Naive thymus-derived CD4-positive, alpha-beta T cell (primary cell): ENCODE results near the gene ANGPTL2. TPM values are rescaled to one million over a fixed set of nuclear protein-coding genes. Genes with fewer than 3 reads are reported as not detected.
A peak's percentile ranks its signal among the peaks of the same experiment; 100 is the strongest.

ENCODE experiments used
- ATAC-seq: fragments of 150-1000 bp; cut with Tn5 transposase; 2 replicates; pipeline ENCODE4 v1.10.0; 2021; ENCODE audit warnings: mild to moderate bottlenecking, moderate library complexity
- CTCF ChIA-PET: fragments of 350-600 bp; sonication (Branson Sonifier 250); formaldehyde crosslinking; loops from one replicate; lab custom pipeline; 2021; ENCODE audit warnings: antibody characterized with exemption; lab: Charles Lee
- POLR2A ChIA-PET: fragments of 350-600 bp; sonication (Branson Sonifier 250); formaldehyde crosslinking; loops from one replicate; lab custom pipeline; 2021; ENCODE audit warnings: antibody characterized with exemption, inconsistent platforms; lab: Charles Lee
- DNase-seq, 9 donors: peaks; one replicate each; pipeline versions ENCODE4 v3.0.0 to v3.0.0-alpha.2; 2020 to 2022; ENCODE audit warnings: mixed read lengths in 1 of 9
- H3K27ac ChIP-seq: one replicate; pipeline ENCODE4 v1.7.0; 2013; ENCODE audit warnings: mild to moderate bottlenecking, low read depth, low read length, moderate library complexity
- H3K27me3 ChIP-seq, 2 donors: one replicate each; pipeline ENCODE4 v1.7.0; 2013; ENCODE audit warnings: low read length in 2 of 2, mild to moderate bottlenecking in 2 of 2, moderate library complexity in 2 of 2; ENCODE audit not compliant: control insufficient read depth in 2 of 2, insufficient read depth in 2 of 2
- H3K36me3 ChIP-seq, 3 experiments: 1 replicate in 2 of 3; 2 replicates in 1 of 3; pipeline ENCODE4 v1.7.0; 2013; ENCODE audit warnings: low read length in 3 of 3, mild to moderate bottlenecking in 3 of 3, moderate library complexity in 1 of 3; ENCODE audit not compliant: insufficient read depth in 3 of 3, control insufficient read depth in 2 of 3
- H3K4me1 ChIP-seq, 2 donors: one replicate each; pipeline ENCODE4 v1.7.0; 2013; ENCODE audit warnings: low read length in 2 of 2, mild to moderate bottlenecking in 2 of 2, moderate library complexity in 1 of 2; ENCODE audit not compliant: control insufficient read depth in 2 of 2, insufficient read depth in 2 of 2
- H3K4me3 ChIP-seq: 2 replicates; pipeline ENCODE4 v1.7.0; 2013; ENCODE audit warnings: mild to moderate bottlenecking, low read length
- H3K9me3 ChIP-seq, 3 experiments: 1 replicate in 2 of 3; 2 replicates in 1 of 3; pipeline ENCODE4 v1.7.0; 2013; ENCODE audit warnings: low read length in 3 of 3; ENCODE audit not compliant: control insufficient read depth in 2 of 3
- H3K27ac Mint-ChIP-seq, 9 donors: one replicate each; pipeline ENCODE4 v1.8.0; 2020 to 2022; ENCODE audit warnings: mixed read lengths in 9 of 9, mild to moderate bottlenecking in 8 of 9, moderate library complexity in 5 of 9, inconsistent platforms in 2 of 9
- H3K27me3 Mint-ChIP-seq, 5 donors: one replicate each; pipeline ENCODE4 v1.8.0; 2021 to 2022; ENCODE audit warnings: mixed read lengths in 5 of 5, mild to moderate bottlenecking in 1 of 5
- H3K36me3 Mint-ChIP-seq, 5 donors: one replicate each; pipeline ENCODE4 v1.8.0; 2020 to 2022; ENCODE audit warnings: mixed read lengths in 5 of 5, mild to moderate bottlenecking in 3 of 5, inconsistent platforms in 1 of 5
- H3K4me1 Mint-ChIP-seq, 7 donors: one replicate each; pipeline ENCODE4 v1.8.0; 2020 to 2022; ENCODE audit warnings: mixed read lengths in 7 of 7, mild to moderate bottlenecking in 3 of 7, inconsistent platforms in 1 of 7
- H3K4me3 Mint-ChIP-seq, 10 donors: one replicate each; pipeline ENCODE4 v1.8.0; 2020 to 2022; ENCODE audit warnings: mild to moderate bottlenecking in 10 of 10, mixed read lengths in 10 of 10, moderate library complexity in 6 of 10, inconsistent platforms in 2 of 10
- H3K9me3 Mint-ChIP-seq, 11 donors: one replicate each; pipeline ENCODE4 v1.8.0; 2020 to 2022; ENCODE audit warnings: mixed read lengths in 11 of 11, mild to moderate bottlenecking in 4 of 11, inconsistent platforms in 1 of 11, moderate library complexity in 1 of 11
- intact Hi-C, 2 donors: fragments of 100-400 bp; cut with micrococcal nuclease; formaldehyde crosslinking; loops; one replicate each; pipeline ENCODE4 v1.15.1; 2023
- polyA plus RNA-seq, 2 donors: library from polyadenylated mRNA; unstranded; fragments of 300-500 nt; fragmentation: Illumina TruSeq; gene quantifications; one replicate each; pipeline ENCODE4 v1.2.3, GENCODE V29; 2021
- total RNA-seq, 6 experiments: library from RNA in 5 of 6; stranded (reverse) in 5 of 6; gene quantifications; 1 replicate in 5 of 6; 2 replicates in 1 of 6; pipeline ENCODE4 v1.2.3 and lab custom pipeline; 2021 to 2026

ANGPTL2 gene
- total and polyA plus RNA-seq, 7 experiments from 2014 or later, result not detected

DNA sequence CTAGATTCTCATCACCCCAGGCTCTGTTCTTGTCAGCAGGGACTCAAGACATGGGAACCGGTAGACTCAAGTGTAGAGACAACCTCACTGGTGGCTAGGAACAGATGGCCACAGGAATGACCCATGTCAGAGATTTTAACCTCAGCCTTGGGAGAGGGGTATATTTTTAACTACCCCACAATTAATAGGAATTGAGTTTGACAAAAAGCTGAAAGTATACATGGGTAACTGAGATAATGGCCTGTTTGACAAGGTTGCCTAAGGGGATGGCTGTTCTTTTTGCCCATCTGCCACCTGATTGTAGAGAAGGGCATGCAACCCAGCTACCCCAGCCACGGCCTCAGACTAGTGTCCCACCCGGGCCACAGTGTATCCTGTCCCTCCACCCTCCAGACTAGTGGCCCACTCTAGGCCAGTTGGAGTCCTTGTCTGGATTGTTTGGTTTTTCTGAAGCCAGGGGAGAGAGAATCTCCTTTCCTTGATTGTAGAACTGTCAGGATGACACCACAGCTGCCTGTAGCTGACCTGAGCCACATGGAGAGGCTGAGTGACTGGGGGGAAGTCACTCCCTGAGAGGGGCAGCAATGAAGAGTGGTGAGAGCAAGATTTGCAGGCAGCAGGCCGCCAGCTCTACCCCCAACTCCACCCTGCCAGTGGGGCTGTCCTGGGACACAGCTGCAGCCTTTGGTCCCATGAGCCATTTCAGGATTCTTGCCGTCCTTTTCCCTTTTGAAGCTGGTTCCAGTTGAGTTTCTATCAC is 14.6 kb upstream of the ANGPTL2 start:
- Histone ChIP-seq H3K36me3 (no peaks in the 10 kb centered on the region), H3K27ac (no peak overlapping the region), H3K9me3 (no peaks in the 10 kb centered on the region), H3K4me1 (no peaks in the 10 kb centered on the region), H3K4me3 (no peak overlapping the region), H3K27me3 (no peaks in the 10 kb centered on the region)
- Mint-ChIP-seq H3K4me1 (no peaks in the 10 kb centered on the region), H3K9me3 (peaks cover 0 to 2% (median 0%) of the 10 kb centered on the region in 11 donors), H3K36me3 (no peaks in the 10 kb centered on the region), H3K27me3 (peaks cover 3 to 23% (median 4%) of the 10 kb centered on the region in 5 donors), H3K27ac (no peak overlapping the region), H3K4me3 (no peak overlapping the region)
- POLR2A ChIA-PET, result no interaction called here
- no peak for ATAC-seq
- intact Hi-C loops, result no loop called here
- DNase-seq, result no peak
- CTCF ChIA-PET, result interaction anchor here (0.5 to 0.7 kb wide), 2 partner anchors 172 to 703 kb away, joined by 4 read pairs; no protein-coding TSS in a partner anchor

DNA sequence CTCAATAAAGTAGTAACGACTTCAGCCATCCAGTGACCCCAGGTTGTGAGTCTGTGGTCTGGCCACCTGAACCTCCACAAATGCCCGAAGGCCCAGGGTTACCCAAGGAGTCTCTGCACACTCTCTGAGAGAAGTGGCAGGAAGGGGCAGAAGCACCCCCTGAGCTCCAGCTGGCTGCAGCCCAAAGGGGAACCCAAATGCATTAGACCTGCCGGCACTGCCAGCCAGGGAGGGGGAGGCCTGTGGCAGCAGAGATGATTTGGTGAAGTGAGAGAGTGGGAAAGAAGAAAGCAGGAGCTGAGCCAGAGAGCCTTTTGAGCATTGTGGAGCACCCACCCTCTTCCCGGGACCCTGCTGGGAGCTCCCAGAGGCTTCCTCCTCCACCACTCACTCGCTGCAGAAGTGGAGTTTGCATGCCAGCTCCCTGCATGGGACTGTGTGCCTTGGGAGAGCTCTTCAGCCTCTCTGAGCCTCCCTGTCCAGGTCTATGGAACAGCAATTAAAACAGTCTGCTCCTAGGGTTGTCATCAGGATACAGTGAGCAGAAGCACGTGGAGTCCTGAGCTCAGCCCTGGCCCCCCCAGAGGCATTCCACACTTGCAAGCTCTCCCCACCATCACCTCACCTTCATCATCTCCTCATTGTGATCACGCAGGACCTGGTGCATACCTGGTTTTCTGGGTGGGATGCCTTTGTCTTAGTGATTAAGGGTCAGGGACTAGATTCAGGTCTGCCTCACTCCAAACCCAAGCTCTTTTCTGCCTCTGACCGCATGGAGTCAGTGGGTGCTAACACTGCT is 13.8 kb upstream of the ANGPTL2 start:
- no peaks in the 10 kb centered on the region for H3K27me3 ChIP-seq
- Mint-ChIP-seq H3K27ac (no peak overlapping the region), H3K4me1 (no peaks in the 10 kb centered on the region), H3K27me3 (peaks cover 3 to 20% (median 4%) of the 10 kb centered on the region in 5 donors), H3K36me3 (no peaks in the 10 kb centered on the region), H3K4me3 (no peak overlapping the region), H3K9me3 (peaks cover 0 to 2% (median 0%) of the 10 kb centered on the region in 11 donors)
- intact Hi-C loops, result no loop called here
- ChIA-PET POLR2A (no interaction called here), CTCF (interaction anchor here (0.5 kb wide), 1 partner anchor 702 kb away, joined by 4 read pairs; no protein-coding TSS in a partner anchor)
- no peak overlapping the region for H3K27ac ChIP-seq
- DNase-seq (no peak), ATAC-seq (no peak)
- no peaks in the 10 kb centered on the region for H3K4me1 ChIP-seq
- H3K36me3 ChIP-seq, result no peaks in the 10 kb centered on the region
- H3K9me3 ChIP-seq, result no peaks in the 10 kb centered on the region
- no peak overlapping the region for H3K4me3 ChIP-seq

DNA sequence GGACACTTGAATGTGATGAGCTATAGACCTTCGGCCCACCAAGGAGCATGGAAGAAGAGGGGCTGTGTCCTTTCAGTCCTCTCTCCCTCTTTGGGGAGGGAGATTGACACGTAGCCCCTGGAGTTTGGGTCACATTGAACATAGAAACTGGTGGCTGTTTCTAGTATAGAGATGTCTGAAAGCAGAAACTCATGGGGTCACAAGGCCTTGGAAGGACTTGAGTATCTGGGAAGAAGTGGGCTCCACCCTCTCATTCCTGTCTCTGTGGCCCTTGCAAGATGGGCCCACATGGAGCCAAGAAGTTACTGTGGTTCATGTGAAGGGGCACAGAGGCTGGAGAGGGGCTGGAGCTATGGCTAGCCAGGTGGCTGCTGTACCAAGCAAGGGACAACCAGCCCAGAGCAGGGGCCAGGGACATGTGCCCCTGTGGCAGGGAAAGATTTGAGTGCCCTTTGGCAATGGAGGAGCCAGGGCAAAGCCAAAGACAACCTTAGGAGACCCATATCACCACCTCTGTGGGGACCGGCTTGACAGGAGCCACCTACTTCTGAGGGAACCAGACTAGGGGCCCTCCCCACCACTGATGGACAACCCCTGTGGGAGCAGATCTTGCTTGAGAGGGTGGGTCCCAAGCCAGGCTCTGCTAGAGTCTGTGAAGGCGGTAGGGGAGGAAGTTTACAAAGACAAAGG is 12.8 kb upstream of the ANGPTL2 start:
- Mint-ChIP-seq H3K4me3 (no peak overlapping the region), H3K4me1 (no peaks in the 10 kb centered on the region), H3K27me3 (peaks cover 3 to 17% (median 5%) of the 10 kb centered on the region in 5 donors), H3K9me3 (peaks cover 0 to 2% (median 0%) of the 10 kb centered on the region in 11 donors), H3K27ac (no peak overlapping the region), H3K36me3 (no peaks in the 10 kb centered on the region)
- CTCF ChIA-PET, result no interaction called here
- Histone ChIP-seq H3K9me3 (no peaks in the 10 kb centered on the region), H3K4me3 (no peak overlapping the region), H3K36me3 (no peaks in the 10 kb centered on the region), H3K4me1 (no peaks in the 10 kb centered on the region), H3K27ac (no peak overlapping the region), H3K27me3 (no peaks in the 10 kb centered on the region)
- intact Hi-C loops, result no loop called here
- POLR2A ChIA-PET, result no interaction called here
- no peak for DNase-seq
- ATAC-seq, result no peak

DNA sequence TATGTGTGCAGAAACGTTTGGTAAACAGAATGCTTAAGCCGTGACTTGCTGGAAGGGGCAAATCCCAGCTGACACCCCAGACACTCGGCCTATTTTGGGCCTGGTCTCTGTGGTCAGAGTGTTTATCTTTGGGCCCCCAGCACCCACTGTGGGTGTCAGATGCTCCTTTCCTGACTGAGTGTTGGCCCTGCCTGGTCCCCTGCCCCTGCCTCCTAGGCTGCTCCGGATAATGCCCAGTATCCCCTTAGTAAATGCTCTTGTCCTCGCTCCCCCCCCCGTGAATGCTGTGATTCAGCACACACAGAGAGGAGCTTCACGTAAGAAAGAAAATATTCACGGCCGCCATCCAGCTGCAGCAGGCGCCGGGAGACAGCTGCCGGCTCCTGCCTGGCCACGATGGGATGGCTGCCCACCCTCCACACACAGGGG is 11.3 kb upstream of the ANGPTL2 start:
- POLR2A ChIA-PET, result no interaction called here

DNA sequence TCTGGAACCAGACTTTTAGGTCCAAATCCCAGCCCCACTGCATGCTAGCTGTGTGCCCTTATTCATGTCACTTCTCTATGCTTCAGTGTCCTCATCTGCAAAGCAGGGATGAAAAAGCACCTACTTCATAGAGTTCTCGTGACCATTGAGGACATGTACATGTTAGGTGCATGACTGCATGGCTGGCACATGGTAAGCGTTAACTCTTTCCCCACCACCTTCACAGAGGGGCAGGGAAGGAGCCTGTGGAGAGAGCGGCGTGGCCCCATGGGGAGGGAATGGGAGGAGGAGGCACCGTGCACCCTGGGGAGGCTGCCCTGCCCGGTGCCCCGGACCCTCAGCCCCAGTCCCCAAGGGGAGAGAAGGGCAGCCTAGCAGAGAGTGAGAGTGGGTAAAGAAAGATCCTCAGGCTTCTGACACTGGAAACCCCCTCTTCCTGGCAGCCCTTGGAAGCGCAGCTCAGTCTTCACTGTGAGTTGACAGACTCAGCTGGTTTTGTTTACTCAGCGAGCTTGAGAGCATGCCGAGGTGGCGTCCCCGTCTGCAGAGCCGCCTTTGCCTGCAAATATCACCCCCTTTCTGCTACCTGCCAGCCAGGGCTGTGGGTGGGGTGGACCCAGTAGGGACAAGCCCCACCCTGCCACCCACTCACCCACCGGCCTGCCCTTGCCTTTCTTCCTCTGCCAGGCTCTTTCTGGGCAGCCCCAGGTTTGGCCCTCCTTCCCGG is 10.6 kb upstream of the ANGPTL2 start:
- H3K27me3 ChIP-seq, result no peaks in the 10 kb centered on the region
- ATAC-seq (no peak), DNase-seq (no peak)
- H3K27ac Mint-ChIP-seq, result no peak overlapping the region
- H3K36me3 Mint-ChIP-seq, result no peaks in the 10 kb centered on the region
- CTCF ChIA-PET, result no interaction called here
- no peak overlapping the region for H3K27ac ChIP-seq
- no peaks in the 10 kb centered on the region for H3K9me3 ChIP-seq
- H3K9me3 Mint-ChIP-seq, result no peaks in the 10 kb centered on the region
- no peak overlapping the region for H3K4me3 ChIP-seq
- H3K4me1 Mint-ChIP-seq, result no peaks in the 10 kb centered on the region
- H3K4me3 Mint-ChIP-seq, result no peak overlapping the region
- POLR2A ChIA-PET, result no interaction called here
- no peaks in the 10 kb centered on the region for H3K36me3 ChIP-seq
- no peaks in the 10 kb centered on the region for H3K4me1 ChIP-seq
- intact Hi-C loops, result no loop called here
- peaks cover 3 to 20% (median 5%) of the 10 kb centered on the region in 5 donors for H3K27me3 Mint-ChIP-seq

More for the DNA sequence above, 11.3 kb upstream of the ANGPTL2 start:
- intact Hi-C loops, result no loop called here
- Histone ChIP-seq H3K9me3 (no peaks in the 10 kb centered on the region), H3K4me1 (no peaks in the 10 kb centered on the region), H3K27me3 (no peaks in the 10 kb centered on the region), H3K27ac (no peak overlapping the region), H3K4me3 (no peak overlapping the region), H3K36me3 (no peaks in the 10 kb centered on the region)
- DNase-seq (peak in 1 of 9 donors; percentile 9), ATAC-seq (no peak)
- Mint-ChIP-seq H3K27ac (no peak overlapping the region), H3K4me1 (no peaks in the 10 kb centered on the region), H3K36me3 (no peaks in the 10 kb centered on the region), H3K4me3 (no peak overlapping the region), H3K9me3 (no peaks in the 10 kb centered on the region), H3K27me3 (peaks cover 3 to 19% (median 5%) of the 10 kb centered on the region in 5 donors)
- CTCF ChIA-PET, result no interaction called here

DNA sequence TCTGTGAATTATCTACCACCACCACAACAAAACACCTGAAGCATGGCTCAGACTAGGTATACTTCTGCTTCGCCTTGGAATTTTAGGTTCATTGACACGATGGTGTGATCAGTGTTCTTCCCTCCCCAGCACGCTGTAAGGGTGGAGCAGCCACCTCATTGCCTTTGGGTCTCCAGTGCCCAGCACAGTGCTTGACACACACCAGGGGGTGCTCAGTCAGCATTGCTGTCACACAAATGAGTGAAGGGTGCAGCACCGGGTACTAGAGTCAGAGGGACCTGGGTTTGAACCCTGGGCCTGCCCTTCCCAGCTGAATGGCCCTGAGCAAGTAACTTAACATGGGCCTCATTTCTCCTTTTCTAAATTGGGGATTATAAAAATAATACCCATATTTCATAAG is 9.9 kb upstream of the ANGPTL2 start:
- H3K9me3 ChIP-seq, result no peaks in the 10 kb centered on the region

More for the DNA sequence above, 9.9 kb upstream of the ANGPTL2 start:
- H3K4me3 Mint-ChIP-seq, result no peak overlapping the region
- Histone ChIP-seq H3K4me1 (no peaks in the 10 kb centered on the region), H3K27me3 (no peaks in the 10 kb centered on the region), H3K27ac (no peak overlapping the region), H3K36me3 (no peaks in the 10 kb centered on the region), H3K4me3 (no peak overlapping the region)
- H3K36me3 Mint-ChIP-seq, result no peaks in the 10 kb centered on the region
- H3K27me3 Mint-ChIP-seq, result peaks cover 3 to 18% (median 6%) of the 10 kb centered on the region in 5 donors
- CTCF ChIA-PET, result no interaction called here
- ATAC-seq (no peak), DNase-seq (no peak)
- intact Hi-C loops, result no loop called here
- H3K4me1 Mint-ChIP-seq, result no peaks in the 10 kb centered on the region
- H3K27ac Mint-ChIP-seq, result no peak overlapping the region
- no peaks in the 10 kb centered on the region for H3K9me3 Mint-ChIP-seq
- POLR2A ChIA-PET, result no interaction called here
